ENCODE measurements around the gene MAML1. TPM values are rescaled to one million over a fixed set of nuclear protein-coding genes. Genes with fewer than 3 reads are reported as not detected.

MAML1 gene
- total RNA-seq, 3 donors from 2014 or later, result 16.3 to 22.4 (median 21.0) TPM

DNA sequence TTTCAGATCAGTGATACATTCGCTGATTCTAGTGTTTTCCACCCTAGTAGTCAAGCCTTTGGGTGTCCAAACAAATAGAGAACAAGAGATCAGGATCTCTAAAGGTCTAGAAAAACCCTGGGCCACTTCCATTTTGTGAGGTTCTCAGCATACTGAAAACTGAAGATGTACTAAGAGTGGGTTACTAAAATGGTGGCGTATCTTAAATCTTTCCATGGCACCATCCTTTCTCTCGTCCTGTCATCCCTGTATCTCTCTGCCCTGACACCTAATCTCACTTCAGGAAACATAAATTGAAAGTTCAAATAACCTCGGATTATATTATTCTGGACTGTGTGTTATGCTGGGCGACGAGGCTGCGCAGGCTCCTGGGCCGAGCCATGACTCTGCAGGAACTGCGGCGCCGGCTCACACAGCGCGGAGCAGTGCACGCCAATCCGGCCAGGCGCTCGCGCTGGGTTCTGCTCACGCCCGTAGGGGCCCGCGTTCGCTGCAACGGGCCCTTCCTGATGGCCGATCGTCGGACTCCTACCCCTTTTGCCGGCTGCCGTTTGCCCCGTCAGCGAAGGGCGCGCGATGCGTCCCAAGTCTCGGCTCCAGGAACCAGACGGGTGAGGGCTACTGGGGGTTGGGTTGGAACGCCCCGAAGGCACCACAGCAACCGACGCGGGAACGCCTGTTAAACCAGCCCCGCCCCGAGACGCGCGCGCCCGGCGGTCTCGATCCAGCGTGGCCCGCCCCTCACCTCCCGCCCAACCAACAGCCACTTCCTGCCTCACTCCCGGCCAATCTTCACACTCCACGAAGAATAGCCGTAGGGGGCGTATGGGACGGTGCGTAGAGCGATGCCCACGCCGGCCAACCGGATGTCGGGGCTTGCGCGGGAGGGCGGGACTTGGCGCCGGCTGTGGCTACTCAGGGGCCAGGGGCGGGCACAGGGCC lies 34.4 kb upstream of the MAML1 start:
- peak; percentile 99 to 100 for DNase-seq (ENCODE audit: low spot score in 2 of 2)
- Histone ChIP-seq H3K9me3 (no peaks in the 10 kb centered on the region), H3K4me3 (peak overlapping the region; percentile 68 to 94 (median 80)), H3K36me3 (no peaks in the 10 kb centered on the region), H3K4me1 (no peaks in the 10 kb centered on the region), H3K27ac (peak overlapping the region; percentile 96 to 99), H3K27me3 (no peaks in the 10 kb centered on the region)
- TF ChIP-seq POLR2A (IDR thresholded peaks at IDR 0.05) (peak; percentile 83), POLR2AphosphoS5 (IDR thresholded peaks at IDR 0.05) (peak in 2 of 3 donors; percentile 85 to 88), CTCF (IDR thresholded peaks at IDR 0.05) (peak in 2 of 3 donors; percentile 8 to 14)
- intact Hi-C loops (cut with DNase I; ENCODE audit: low total_unique reads), result no loop called here

DNA sequence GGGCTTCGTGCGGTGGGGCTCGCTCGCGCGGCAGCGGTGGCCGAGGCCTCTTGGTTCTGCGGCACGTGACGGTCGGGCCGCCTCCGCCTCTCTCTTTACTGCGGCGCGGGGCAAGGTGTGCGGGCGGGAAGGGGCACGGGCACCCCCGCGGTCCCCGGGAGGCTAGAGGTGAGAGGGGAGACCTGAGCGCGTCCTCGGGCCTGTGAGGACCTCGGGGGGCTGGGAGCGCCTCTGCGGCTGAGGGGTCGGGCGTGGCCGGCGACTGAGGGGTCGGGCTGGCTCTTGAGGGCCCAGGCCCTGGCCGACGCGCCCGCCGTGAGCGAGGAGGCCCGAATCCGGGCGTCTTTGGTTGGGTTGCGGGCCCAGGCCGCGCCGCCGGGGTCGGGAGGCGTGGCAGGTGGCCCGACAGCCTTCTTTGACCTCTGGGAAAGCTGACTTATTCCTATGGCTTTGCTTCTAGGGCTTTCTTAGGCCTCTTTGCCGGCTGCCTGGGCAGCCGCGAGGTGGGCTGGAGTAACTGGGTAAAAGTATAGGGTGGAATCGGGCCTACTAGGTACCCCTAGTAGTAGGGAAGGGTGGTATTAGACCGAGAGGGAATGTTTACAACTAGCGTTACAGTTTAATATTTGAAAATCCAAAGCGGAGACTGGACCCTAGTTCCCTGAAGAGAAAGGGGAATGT lies 33.5 kb upstream of the MAML1 start, which contains the start of gene CANX:
Gene CANX (plus strand): TSS at position 33 of the 681 bp plus-strand sequence. CDS start 6,715 bp downstream, outside the sequence.
- no peaks in the 10 kb centered on the region for H3K4me1 ChIP-seq
- intact Hi-C loops (cut with DNase I; ENCODE audit: low total_unique reads), result no loop called here
- DNase-seq (ENCODE audit: low spot score in 2 of 2), result no peak
- H3K27me3 ChIP-seq, result no peaks in the 10 kb centered on the region
- no peaks in the 10 kb centered on the region for H3K36me3 ChIP-seq
- peak within 1 kb of the TSS; percentile 68 to 94 (median 80) for H3K4me3 ChIP-seq
- peak within 1 kb of the TSS; percentile 96 to 99 for H3K27ac ChIP-seq
- H3K9me3 ChIP-seq, result no peaks in the 10 kb centered on the region
- peak; percentile 75 to 91 (median 83) for TF ChIP-seq POLR2AphosphoS5 (IDR thresholded peaks at IDR 0.05)
- TF ChIP-seq POLR2A (IDR thresholded peaks at IDR 0.05), result peak; percentile 79
- no peak for TF ChIP-seq CTCF (IDR thresholded peaks at IDR 0.05)

- Histone ChIP-seq H3K36me3 (no peaks in the 10 kb centered on the region), H3K4me1 (no peaks in the 10 kb centered on the region), H3K27ac (peak overlapping the region; percentile 96 to 99), H3K27me3 (no peaks in the 10 kb centered on the region), H3K9me3 (no peaks in the 10 kb centered on the region), H3K4me3 (peak overlapping the region; percentile 68 to 94 (median 80))
- no peak for TF ChIP-seq CTCF (IDR thresholded peaks at IDR 0.05)
- no peak for TF ChIP-seq POLR2AphosphoS5 (IDR thresholded peaks at IDR 0.05)
- no peak for TF ChIP-seq POLR2A (IDR thresholded peaks at IDR 0.05)
- no peak for DNase-seq (ENCODE audit: low spot score in 2 of 2)
- intact Hi-C loops (cut with DNase I; ENCODE audit: low total_unique reads), result no loop called here
These were observed 32.9 kb upstream of the MAML1 start for GRCh38 chr5:179699616-179700237.

- Histone ChIP-seq H3K4me3 (peak overlapping the region; percentile 68 to 94 (median 80)), H3K27ac (peak overlapping the region; percentile 96 to 99), H3K36me3 (no peaks in the 10 kb centered on the region), H3K27me3 (no peaks in the 10 kb centered on the region), H3K4me1 (no peaks in the 10 kb centered on the region), H3K9me3 (no peaks in the 10 kb centered on the region)
- TF ChIP-seq POLR2AphosphoS5 (IDR thresholded peaks at IDR 0.05), result no peak
- no peak for TF ChIP-seq CTCF (IDR thresholded peaks at IDR 0.05)
- no peak for TF ChIP-seq POLR2A (IDR thresholded peaks at IDR 0.05)
- DNase-seq (ENCODE audit: low spot score in 2 of 2), result no peak
- intact Hi-C loops (cut with DNase I; ENCODE audit: low total_unique reads), result no loop called here
These were observed 32.2 kb upstream of the MAML1 start for GRCh38 chr5:179700401-179700918.
